WERI-Rb-1 (cell line): ENCODE results near the gene TJP3.
A peak's percentile ranks its signal among the peaks of the same experiment; 100 is the strongest.

Experiments used
- DNase-seq: peaks from one replicate; pipeline ENCODE4 v3.0.0-alpha.2; 2020
- H3K27ac ChIP-seq: fragments of 250-450 bp; sonication (Bioruptor Pico); 2 replicates; pipeline ENCODE4 v1.5.1; 2020; ENCODE audit warnings: mild to moderate bottlenecking, moderate library complexity
- H3K27me3 ChIP-seq: fragments of 250-450 bp; sonication (Bioruptor Pico); 2 replicates; pipeline ENCODE4 v1.5.1; 2021; ENCODE audit warnings: mild to moderate bottlenecking, low read depth, moderate library complexity; ENCODE audit not compliant: insufficient read depth, severe bottlenecking
- H3K36me3 ChIP-seq: fragments of 250-450 bp; sonication (Bioruptor Pico); 2 replicates; pipeline ENCODE4 v1.5.1; 2020; ENCODE audit warnings: mild to moderate bottlenecking, moderate library complexity
- H3K4me3 ChIP-seq: 2 replicates; pipeline ENCODE4 v1.5.1; 2011; ENCODE audit warnings: low read depth, mild to moderate bottlenecking, control low read depth, low read length
- H3K9me3 ChIP-seq: fragments of 250-450 bp; sonication (Bioruptor Pico); 2 replicates; pipeline ENCODE4 v1.5.1; 2021; ENCODE audit warnings: mild to moderate bottlenecking, moderate library complexity; ENCODE audit not compliant: severe bottlenecking
- CTCF ChIP-seq: IDR thresholded peaks from 2 replicates; pipeline ENCODE4 v1.5.1; 2011; ENCODE audit warnings: low read depth, mild to moderate bottlenecking, control low read depth, inconsistent platforms, low read length

TJP3 gene

GRCh38 chr19:3700242-3701032, 7.7 kb upstream of the TJP3 start, which contains the start of gene PIP5K1C:
Gene PIP5K1C (minus strand): TSS chr19:3700468. CDS start chr19:3700390, 78 bp downstream.
- no peaks in the 10 kb centered on the region for H3K9me3 ChIP-seq
- peak; percentile 86 for DNase-seq
- H3K27me3 ChIP-seq: no peaks in the 10 kb centered on the region
- peak; percentile 89 for TF ChIP-seq CTCF
- H3K36me3 ChIP-seq: peaks cover 21% of the 10 kb centered on the region
- H3K4me3 ChIP-seq: peak within 1 kb of the TSS; percentile 63
- peak within 1 kb of the TSS; percentile 85 for H3K27ac ChIP-seq

- no peak for TF ChIP-seq CTCF
- H3K27ac ChIP-seq: no peak overlapping the region
- H3K27me3 ChIP-seq: no peaks in the 10 kb centered on the region
- no peak for DNase-seq
- H3K36me3 ChIP-seq: peaks cover 13% of the 10 kb centered on the region
- H3K4me3 ChIP-seq: no peak overlapping the region
- H3K9me3 ChIP-seq: no peaks in the 10 kb centered on the region
These were observed 7.0 kb upstream of the TJP3 start for GRCh38 chr19:3701200-3701599.

DNA sequence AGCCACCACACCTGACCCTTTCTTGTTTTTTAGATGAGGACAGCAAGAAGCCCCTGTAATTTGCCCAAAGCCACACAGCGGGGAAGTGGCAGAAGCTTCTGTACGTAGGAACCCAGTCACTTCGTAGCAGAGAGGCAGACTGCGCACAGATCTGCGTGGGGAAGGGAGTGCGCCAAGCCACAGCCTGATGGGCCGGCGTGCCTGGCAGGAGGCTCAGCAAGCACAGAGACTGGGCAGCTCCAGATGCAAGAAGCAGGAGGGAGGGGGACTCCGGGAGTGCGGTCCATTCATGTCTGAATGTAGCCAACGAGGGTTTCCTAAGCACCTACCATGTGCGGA, 347 bp upstream of the TJP3 start:
- Histone ChIP-seq H3K9me3 (no peaks in the 10 kb centered on the region), H3K4me3 (no peak overlapping the region), H3K36me3 (no peaks in the 10 kb centered on the region), H3K27ac (no peak overlapping the region), H3K27me3 (no peaks in the 10 kb centered on the region)
- DNase-seq: no peak
- no peak for TF ChIP-seq CTCF

DNA sequence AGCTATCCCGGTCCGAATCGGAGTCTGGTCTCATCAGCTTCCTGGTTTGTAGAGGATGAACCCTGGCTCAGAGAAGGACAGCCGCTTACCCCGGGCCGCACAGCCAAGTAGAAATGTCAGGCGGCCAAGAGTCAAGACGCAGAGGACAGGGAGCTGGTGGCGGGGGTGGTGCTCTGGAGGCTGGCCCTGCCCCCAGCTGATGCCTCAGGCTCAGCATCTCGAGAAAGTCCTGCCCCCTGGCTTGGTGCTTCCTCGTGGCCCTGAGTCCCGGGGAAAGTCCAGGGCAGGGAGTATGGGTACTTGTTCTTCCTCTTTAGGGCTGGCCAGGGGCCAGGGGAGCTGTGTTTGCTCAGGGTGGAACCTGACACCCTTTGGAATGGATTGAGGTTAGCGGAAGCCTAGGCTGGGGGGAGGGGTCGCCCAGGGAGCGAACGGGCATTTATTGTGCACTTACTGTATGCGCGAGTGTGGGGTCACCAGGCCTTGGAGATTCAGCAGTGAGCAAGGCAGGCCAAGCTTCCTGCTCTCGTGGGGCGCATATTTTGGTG, 2.2 kb downstream of the TJP3 start:
- TF ChIP-seq CTCF: no peak
- no peaks in the 10 kb centered on the region for H3K36me3 ChIP-seq
- H3K4me3 ChIP-seq: no peak overlapping the region
- H3K27ac ChIP-seq: no peak overlapping the region
- DNase-seq: no peak
- H3K27me3 ChIP-seq: no peaks in the 10 kb centered on the region
- no peaks in the 10 kb centered on the region for H3K9me3 ChIP-seq

GRCh38 chr19:3712663-3713611, 4.8 kb downstream of the TJP3 start:
- H3K27ac ChIP-seq: no peak overlapping the region
- no peak for TF ChIP-seq CTCF
- DNase-seq: no peak
- no peak overlapping the region for H3K4me3 ChIP-seq
- H3K9me3 ChIP-seq: no peaks in the 10 kb centered on the region
- no peaks in the 10 kb centered on the region for H3K27me3 ChIP-seq
- H3K36me3 ChIP-seq: no peaks in the 10 kb centered on the region
